Lower lobe of right lung (tissue), 2 donors: ENCODE data around the gene REEP6. TPM values are rescaled to one million over a fixed set of nuclear protein-coding genes. Genes with fewer than 3 reads are reported as not detected.
"Not testable (repeated sequence)": the region's sequence is repeated elsewhere in the genome, so short reads cannot be mapped to it uniquely, and the experiment has no call there.

ENCODE experiments used
- ATAC-seq, 2 donors: fragments of 200-7000 bp; cut with Tn5 transposase; one replicate each; pipeline ENCODE4 v1.9.1; 2020 to 2022; ENCODE audit warnings: mild to moderate bottlenecking in 2 of 2, moderate library complexity in 2 of 2
- DNase-seq: peaks from one replicate; pipeline ENCODE4 v3.0.0-alpha.2; 2020
- H3K27ac ChIP-seq: fragments of 200-600 bp; one replicate; pipeline ENCODE4 v1.8.0; 2022
- H3K27me3 ChIP-seq: fragments of 200-600 bp; one replicate; pipeline ENCODE4 v1.8.0; 2022; ENCODE audit warnings: low read depth
- H3K36me3 ChIP-seq: fragments of 200-600 bp; one replicate; pipeline ENCODE4 v1.8.0; 2022; ENCODE audit warnings: mild to moderate bottlenecking
- H3K4me1 ChIP-seq: fragments of 200-600 bp; one replicate; pipeline ENCODE4 v1.8.0; 2022
- H3K4me3 ChIP-seq: fragments of 200-600 bp; one replicate; pipeline ENCODE4 v1.8.0; 2022; ENCODE audit warnings: mild to moderate bottlenecking
- H3K9me3 ChIP-seq: fragments of 200-600 bp; one replicate; pipeline ENCODE4 v1.8.0; 2022
- intact Hi-C: fragments of 100-400 bp; cut with DNase I; formaldehyde crosslinking; loops from one replicate; pipeline ENCODE4 v1.11.0; 2022
- total RNA-seq: library from RNA; stranded (reverse); fragmentation: NEBNext Ultra II Directional; extraction: Animal tissue kit (Norgen Biotek cat#: 25700); gene quantifications from one replicate; pipeline ENCODE4 v1.2.1, GENCODE V29; 2021
- TF ChIP-seq, protein P1 (sequence below): fragments of 200-600 bp; IDR thresholded peaks from one replicate; pipeline ENCODE4 v1.8.0; 2022; ENCODE audit warnings: antibody characterized with exemption, mild to moderate bottlenecking
- donor health status: DM: no; HTN: yes; CAD: no; lungs with severe emphysema.

Gene REEP6
- total RNA-seq, 1 donor from 2014 or later = 2.5 TPM

DNA sequence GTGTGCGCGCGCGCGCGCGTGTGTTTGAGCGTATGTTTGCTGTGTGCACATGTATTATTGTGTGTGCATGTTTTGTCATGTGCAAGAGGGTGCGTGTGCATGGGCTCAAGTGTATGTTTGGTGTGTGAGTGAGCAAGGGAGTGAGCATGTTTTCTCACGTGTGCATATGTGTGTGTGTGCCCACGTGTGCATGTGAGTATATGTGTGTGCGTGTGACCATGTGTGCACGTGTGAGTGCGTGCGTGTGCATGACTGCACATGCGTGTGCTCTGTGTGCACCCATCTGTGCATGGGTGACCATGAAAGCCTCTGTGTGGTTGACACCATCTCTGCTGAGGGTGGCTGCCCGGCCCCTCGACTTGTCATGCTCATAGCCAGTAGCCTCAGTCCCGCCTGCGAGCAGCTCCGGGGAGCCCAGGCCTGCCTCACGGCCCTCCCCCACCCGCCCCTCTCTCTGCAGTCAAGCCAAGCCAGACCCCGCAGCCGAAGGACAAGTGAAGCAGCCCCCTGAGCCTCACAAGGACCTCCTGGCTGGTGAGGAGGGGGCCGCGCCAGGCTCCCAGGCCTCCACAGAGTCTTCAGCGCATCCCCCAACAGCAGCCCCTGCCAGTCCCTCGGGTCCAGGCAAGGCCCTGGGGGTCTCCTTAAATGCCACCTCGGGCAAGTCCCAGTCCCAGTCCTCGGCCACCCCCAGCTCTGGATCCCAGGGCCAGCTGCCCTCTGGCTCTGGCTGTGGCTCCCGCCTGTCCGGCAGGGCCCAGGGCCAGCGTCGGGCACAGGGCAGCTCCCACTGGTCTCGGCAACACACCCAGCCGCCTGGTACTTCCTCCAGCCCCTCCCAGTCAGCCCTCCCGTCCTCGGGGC, 6.0 kb downstream of the REEP6 start:
- Histone ChIP-seq H3K4me3 (no peak overlapping the region), H3K9me3 (no peaks in the 10 kb centered on the region), H3K36me3 (no peaks in the 10 kb centered on the region), H3K27ac (no peak overlapping the region), H3K27me3 (peaks cover 23% of the 10 kb centered on the region), H3K4me1 (no peaks in the 10 kb centered on the region)
- DNase-seq (no peak), ATAC-seq (peak in 1 of 2 donors; percentile 6)
- TF ChIP-seq, protein P1, sequence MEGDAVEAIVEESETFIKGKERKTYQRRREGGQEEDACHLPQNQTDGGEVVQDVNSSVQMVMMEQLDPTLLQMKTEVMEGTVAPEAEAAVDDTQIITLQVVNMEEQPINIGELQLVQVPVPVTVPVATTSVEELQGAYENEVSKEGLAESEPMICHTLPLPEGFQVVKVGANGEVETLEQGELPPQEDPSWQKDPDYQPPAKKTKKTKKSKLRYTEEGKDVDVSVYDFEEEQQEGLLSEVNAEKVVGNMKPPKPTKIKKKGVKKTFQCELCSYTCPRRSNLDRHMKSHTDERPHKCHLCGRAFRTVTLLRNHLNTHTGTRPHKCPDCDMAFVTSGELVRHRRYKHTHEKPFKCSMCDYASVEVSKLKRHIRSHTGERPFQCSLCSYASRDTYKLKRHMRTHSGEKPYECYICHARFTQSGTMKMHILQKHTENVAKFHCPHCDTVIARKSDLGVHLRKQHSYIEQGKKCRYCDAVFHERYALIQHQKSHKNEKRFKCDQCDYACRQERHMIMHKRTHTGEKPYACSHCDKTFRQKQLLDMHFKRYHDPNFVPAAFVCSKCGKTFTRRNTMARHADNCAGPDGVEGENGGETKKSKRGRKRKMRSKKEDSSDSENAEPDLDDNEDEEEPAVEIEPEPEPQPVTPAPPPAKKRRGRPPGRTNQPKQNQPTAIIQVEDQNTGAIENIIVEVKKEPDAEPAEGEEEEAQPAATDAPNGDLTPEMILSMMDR = no peak
- intact Hi-C loops = no loop called here

DNA sequence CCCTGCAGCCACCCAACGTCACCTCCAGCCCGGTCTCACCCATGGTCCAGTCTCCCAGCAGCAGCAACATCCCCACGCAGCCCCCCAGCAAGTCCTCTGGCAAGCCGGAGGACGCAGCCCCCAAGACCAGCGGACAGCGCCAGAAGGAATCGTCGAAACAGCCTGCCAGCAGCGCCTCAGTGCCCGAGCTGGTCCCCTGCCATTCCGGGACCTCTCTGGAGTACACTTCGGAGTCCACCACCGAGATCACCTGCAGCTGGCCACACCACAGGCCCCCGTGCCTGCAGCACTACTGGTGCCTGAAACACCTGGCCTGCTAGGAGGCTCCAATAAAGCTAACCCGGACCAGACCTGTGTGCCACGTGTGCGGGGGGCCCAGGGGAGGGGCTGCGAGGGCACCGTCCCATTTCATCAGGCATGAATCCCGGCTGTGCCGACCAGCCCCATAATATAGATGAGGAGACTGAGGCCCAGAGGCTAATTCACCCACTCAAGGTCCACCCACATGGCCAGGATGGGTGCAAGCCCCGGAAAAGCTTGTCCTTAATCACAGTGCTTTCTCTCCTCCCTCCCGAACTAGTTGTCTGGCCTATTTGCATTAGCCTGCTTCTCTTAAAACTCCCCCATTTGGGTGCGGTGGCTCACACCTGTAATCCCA, 6.7 kb downstream of the REEP6 start:
- Histone ChIP-seq H3K27me3 (peaks cover 27% of the 10 kb centered on the region), H3K4me1 (no peaks in the 10 kb centered on the region), H3K9me3 (no peaks in the 10 kb centered on the region), H3K36me3 (no peaks in the 10 kb centered on the region), H3K4me3 (no peak overlapping the region), H3K27ac (no peak overlapping the region)
- intact Hi-C loops = no loop called here
- TF ChIP-seq, protein P1 = no peak
- no peak for ATAC-seq
- no peak for DNase-seq

DNA sequence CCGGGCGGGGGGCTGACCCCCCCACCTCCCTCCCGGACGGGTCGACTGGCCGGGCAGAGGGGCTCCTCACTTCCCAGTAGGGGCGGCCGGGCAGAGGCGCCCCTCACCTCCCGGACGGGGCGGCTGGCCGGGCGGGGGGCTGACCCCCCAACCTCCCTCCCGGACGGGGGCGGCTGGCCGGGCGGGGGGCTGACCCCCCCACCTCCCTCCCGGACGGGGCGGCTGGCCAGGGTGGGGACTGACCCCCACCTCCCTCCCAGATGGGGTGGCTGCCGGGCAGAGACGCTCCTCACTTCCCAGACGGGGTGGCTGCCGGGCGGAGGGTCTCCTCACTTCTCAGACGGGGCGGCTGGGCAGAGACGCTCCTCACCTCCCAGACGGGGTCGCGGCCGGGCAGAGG, 8.2 kb downstream of the REEP6 start:
- H3K4me3 ChIP-seq, H3K27ac ChIP-seq, DNase-seq, H3K36me3 ChIP-seq, intact Hi-C loops, ATAC-seq, H3K4me1 ChIP-seq, H3K9me3 ChIP-seq: not testable (repeated sequence)
- peaks cover 39% of the 10 kb centered on the region for H3K27me3 ChIP-seq

DNA sequence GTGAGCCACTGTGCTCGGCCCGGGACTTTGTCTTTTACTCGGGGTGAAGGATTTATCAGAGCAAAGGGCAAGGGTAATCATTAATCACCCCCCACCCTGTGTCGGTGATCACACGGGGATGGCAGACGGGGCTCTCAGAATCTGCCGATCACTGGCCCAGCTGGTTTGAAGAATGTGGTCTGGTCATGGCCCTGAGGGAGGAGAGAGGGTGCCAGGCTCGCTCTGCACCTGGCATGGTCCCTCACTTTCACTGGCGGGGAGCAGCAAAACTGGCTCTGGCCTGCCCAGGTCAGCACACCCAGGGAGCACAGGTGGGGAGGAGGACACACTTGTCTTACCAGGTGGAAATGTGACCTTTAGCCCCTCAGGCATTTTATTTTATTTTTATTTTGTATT, 10.2 kb downstream of the REEP6 start:
- no peak overlapping the region for H3K4me3 ChIP-seq
- TF ChIP-seq, protein P1 = no peak
- ATAC-seq = no peak
- H3K27me3 ChIP-seq = peaks cover 40% of the 10 kb centered on the region
- no peaks in the 10 kb centered on the region for H3K36me3 ChIP-seq
- no peak overlapping the region for H3K27ac ChIP-seq
- DNase-seq = no peak
- peaks cover 8% of the 10 kb centered on the region for H3K4me1 ChIP-seq
- no peaks in the 10 kb centered on the region for H3K9me3 ChIP-seq
- intact Hi-C loops = no loop called here

DNA sequence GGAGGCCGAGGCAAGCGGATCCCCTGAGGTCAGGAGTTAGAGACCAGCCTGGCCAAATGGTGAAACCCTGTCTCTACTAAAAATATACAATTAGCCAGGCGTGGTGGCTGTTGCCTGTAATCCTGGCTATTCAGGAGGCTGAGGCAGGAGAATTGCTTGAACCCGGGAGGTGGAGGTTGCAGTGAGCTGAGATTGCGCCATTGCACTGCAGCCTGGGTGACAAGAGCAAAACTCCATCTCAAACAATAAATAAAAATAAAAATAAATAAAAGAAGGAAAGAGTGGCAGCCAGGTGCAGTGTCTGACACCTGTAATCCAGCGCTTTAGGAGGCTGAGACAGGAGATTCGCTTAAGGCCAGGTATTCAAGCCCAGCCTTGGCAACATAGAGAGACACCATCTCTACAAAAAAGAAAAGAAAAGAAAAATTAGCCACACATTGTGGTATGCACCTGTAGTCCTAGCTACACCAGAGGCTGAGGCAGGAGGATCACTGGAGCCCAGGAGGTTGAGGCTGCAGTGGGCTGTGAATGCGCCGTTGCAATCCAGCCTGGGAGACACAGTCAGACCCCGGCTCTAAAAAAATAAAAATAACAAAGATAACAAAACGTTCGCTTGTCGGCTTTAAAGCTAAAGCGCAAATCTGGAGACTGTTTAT, 11.6 kb downstream of the REEP6 start:
- intact Hi-C loops = no loop called here
- Histone ChIP-seq H3K27ac (no peak overlapping the region), H3K4me1 (peaks cover 12% of the 10 kb centered on the region), H3K9me3 (no peaks in the 10 kb centered on the region), H3K4me3 (no peak overlapping the region), H3K36me3 (no peaks in the 10 kb centered on the region), H3K27me3 (peaks cover 30% of the 10 kb centered on the region)
- DNase-seq (no peak), ATAC-seq (no peak)
- TF ChIP-seq, protein P1 = no peak
